Panc1 (cell line): ENCODE measurements around the gene NUTM2E. TPM values are rescaled to one million over a fixed set of nuclear protein-coding genes. Genes with fewer than 3 reads are reported as not detected.

Source experiments
- total RNA-seq: library from RNA; stranded (reverse); gene quantifications from one replicate; pipeline ENCODE4 v1.2.1, GENCODE V29; 2021; ENCODE audit not compliant: unreplicated experiment

The NUTM2E gene
- total RNA-seq, 1 experiment from 2014 or later: 0.08 TPM

Other genes with a start within 250 kb of the NUTM2E start
- 3.8 TPM for gene SFTPA1, start 215.8 kb upstream of the NUTM2E start, total RNA-seq
- gene NUTM2B, start 123.5 kb upstream of the NUTM2E start, total RNA-seq: 0.31 TPM
- gene SFTPD, start 122.4 kb downstream of the NUTM2E start, total RNA-seq: 0.36 TPM